HepG2 (cell line): ENCODE measurements around the gene SH2D1B. TPM values are rescaled to one million over a fixed set of nuclear protein-coding genes. Genes with fewer than 3 reads are reported as not detected.

ENCODE experiments used
- ATAC-seq: fragments of 200-7000 bp; cut with Tn5 transposase; 3 replicates; pipeline ENCODE4 v1.9.1; 2020; ENCODE audit warnings: mild to moderate bottlenecking, moderate library complexity
- BruUV-seq: library from RNA; stranded (reverse); fragments of 400-500 nt; replicated peaks from 2 replicates; lab custom pipeline; 2021; lab: Mats Ljungman, UMichigan
- CTCF ChIA-PET: fragments of 300-600 bp; formaldehyde crosslinking; extraction: SDS; loops from one replicate; lab custom pipeline; 2021; ENCODE audit warnings: low total read pairs, inconsistent platforms, low intra/inter-chr PET ratio; lab: Yijun Ruan, JAX
- POLR2A ChIA-PET: fragments of 350-600 bp; sonication (Branson Sonifier 250); formaldehyde crosslinking; loops from one replicate; lab custom pipeline; 2020; ENCODE audit warnings: antibody characterized with exemption, inconsistent platforms; lab: Yijun Ruan, JAX
- DNase-seq: peaks from one replicate; pipeline ENCODE4 v3.0.0-alpha.2; 2015; ENCODE audit warnings: low spot score
- FAIRE-seq: peaks from 3 replicates; lab custom pipeline; 2011; peaks lifted over from hg19 to GRCh38; lab: Jason Lieb, UNC
- H2AFZ ChIP-seq: one replicate; pipeline ENCODE4 v1.6.1; 2011; ENCODE audit warnings: low read length, inconsistent platforms
- H3K27ac ChIP-seq: fragments of 300-600 bp; 3 replicates; pipeline ENCODE4 v1.8.0; 2011; ENCODE audit warnings: mixed run types, mild to moderate bottlenecking, mixed read lengths, low read length, inconsistent platforms; ENCODE audit not compliant: insufficient read depth; ENCODE audit errors: extremely low read length
- H3K27me3 ChIP-seq, 2 experiments: fragments of 200-600 bp in 1 of 2; 2 replicates in 1 of 2; 3 replicates in 1 of 2; pipeline versions ENCODE4 v1.6.0 to v1.8.0; 2011; ENCODE audit warnings: low read length in 2 of 2, mild to moderate bottlenecking in 2 of 2, moderate library complexity in 2 of 2, inconsistent platforms in 1 of 2; ENCODE audit not compliant: insufficient read depth in 2 of 2, control insufficient read depth in 1 of 2
- H3K36me3 ChIP-seq, 2 experiments: fragments of 200-600 bp in 1 of 2; replicated peaks in 1 of 2; 2 replicates in 1 of 2; 3 replicates in 1 of 2; pipeline versions ENCODE4 v1.5.1 to v1.8.0; 2011; ENCODE audit warnings: low read length in 2 of 2, inconsistent platforms in 1 of 2; ENCODE audit not compliant: insufficient read depth in 2 of 2, control insufficient read depth in 1 of 2
- H3K4me1 ChIP-seq: 2 replicates; pipeline ENCODE4 v1.5.1; 2012; ENCODE audit warnings: low read length, inconsistent platforms; ENCODE audit not compliant: insufficient read depth
- H3K4me2 ChIP-seq: 2 replicates; pipeline ENCODE4 v1.6.0; 2011; ENCODE audit warnings: low read depth, low read length, inconsistent platforms
- H3K4me3 ChIP-seq, 3 experiments: fragments of 200-600 bp in 1 of 3; sonication (generic), shearing (Covaris generic) in 1 of 3; replicated peaks in 1 of 3; 2 replicates each; pipeline ENCODE4 v1.5.1; 2011 to 2016; ENCODE audit warnings: low read length in 3 of 3, inconsistent platforms in 2 of 3, low read depth in 2 of 3, mild to moderate bottlenecking in 2 of 3, control low read depth in 1 of 3, mixed read lengths in 1 of 3; ENCODE audit not compliant: insufficient read depth in 1 of 3
- H3K79me2 ChIP-seq: one replicate; pipeline ENCODE4 v1.6.1; 2011; ENCODE audit warnings: low read length, inconsistent platforms; ENCODE audit not compliant: insufficient read depth
- H3K9ac ChIP-seq: 2 replicates; pipeline ENCODE4 v1.6.0; 2011; ENCODE audit warnings: mild to moderate bottlenecking, low read depth, low read length, inconsistent platforms; ENCODE audit not compliant: insufficient read depth
- H3K9me3 ChIP-seq: 2 replicates; pipeline ENCODE4 v1.5.1; 2012; ENCODE audit warnings: mild to moderate bottlenecking, low read length
- H4K20me1 ChIP-seq: 2 replicates; pipeline ENCODE4 v1.6.0; 2011; ENCODE audit warnings: inconsistent platforms, mild to moderate bottlenecking, low read length, moderate library complexity; ENCODE audit not compliant: insufficient read depth
- CENPX ChIP-seq: sonication (generic); formaldehyde crosslinking; IDR thresholded peaks from 2 replicates; pipeline ENCODE4 v1.9.0; 2021; ENCODE audit warnings: mild to moderate bottlenecking, missing genetic modification reagents, moderate library complexity
- CHD4 ChIP-seq: fragments of 200-600 bp; sonication (generic); IDR thresholded peaks from 2 replicates; pipeline ENCODE4 v1.7.0; 2017; ENCODE audit warnings: mild to moderate bottlenecking, low read length, borderline replicate concordance
- DNMT3B ChIP-seq: conservative IDR thresholded peaks from 2 replicates; pipeline ENCODE4 v1.6.1; 2016; ENCODE audit warnings: missing biosample characterization, control low read depth
- FOXC1 ChIP-seq: sonication (generic); formaldehyde crosslinking; IDR thresholded peaks from 2 replicates; pipeline ENCODE4 v1.8.0; 2022; ENCODE audit warnings: mild to moderate bottlenecking, missing genetic modification reagents, borderline replicate concordance
- IRF1 ChIP-seq: sonication (generic); formaldehyde crosslinking; IDR thresholded peaks from 2 replicates; pipeline ENCODE4 v1.4.0; 2020; ENCODE audit warnings: low read depth, mild to moderate bottlenecking, missing genetic modification reagents
- MNT ChIP-seq: fragments of 450-650 bp; IDR thresholded peaks from 2 replicates; pipeline ENCODE4 v1.6.1; 2016
- NBN ChIP-seq: fragments of 450-650 bp; conservative IDR thresholded peaks from 2 replicates; pipeline ENCODE4 v1.6.1; 2017
- NPAS2 ChIP-seq: sonication (generic); formaldehyde crosslinking; IDR thresholded peaks from 2 replicates; pipeline ENCODE4 v1.8.0; 2022; ENCODE audit warnings: mild to moderate bottlenecking, missing genetic modification reagents, borderline replicate concordance
- SP140L ChIP-seq: sonication (generic); formaldehyde crosslinking; IDR thresholded peaks from 2 replicates; pipeline ENCODE4 v1.4.0; 2020; ENCODE audit warnings: missing genetic modification reagents, borderline replicate concordance
- TBX2 ChIP-seq: sonication (generic); formaldehyde crosslinking; IDR thresholded peaks from 2 replicates; pipeline ENCODE4 v1.5.0; 2020; ENCODE audit warnings: missing genetic modification reagents, mild to moderate bottlenecking, borderline replicate concordance
- TERF1 ChIP-seq: sonication (generic); formaldehyde crosslinking; IDR thresholded peaks from 2 replicates; pipeline ENCODE4 v1.8.0; 2022; ENCODE audit warnings: mild to moderate bottlenecking, missing genetic modification reagents, moderate library complexity
- TRIM24 ChIP-seq: sonication (generic); formaldehyde crosslinking; IDR thresholded peaks from 2 replicates; pipeline ENCODE4 v1.8.0; 2022; ENCODE audit warnings: mild to moderate bottlenecking, missing genetic modification reagents
- ZNF639 ChIP-seq: conservative IDR thresholded peaks from 2 replicates; pipeline ENCODE4 v1.6.1; 2018; ENCODE audit warnings: missing genetic modification reagents
- ZNF766 ChIP-seq: sonication (generic); formaldehyde crosslinking; IDR thresholded peaks from 2 replicates; pipeline ENCODE4 v1.5.0; 2020; ENCODE audit warnings: missing genetic modification reagents, borderline replicate concordance
- WGBS: methylation state at CpG from one replicate; pipeline ENCODE4 v1.1.6; 2017; ENCODE audit warnings: low lambda C conversion rate; 5-methylcytosine and 5-hydroxymethylcytosine counted together
- in situ Hi-C: cut with HindIII; loops from 2 replicates; pipeline ENCODE4 v1.10.0; 2017; ENCODE audit warnings: low pct_unique_long_range_greater_than_20kb; ENCODE audit not compliant: extremely low pct_ligation_motif_present
- intact Hi-C: fragments of 100-400 bp; cut with micrococcal nuclease; formaldehyde crosslinking; loops from one replicate; pipeline ENCODE4 v1.10.0; 2022; ENCODE audit not compliant: unreplicated experiment
- polyA plus RNA-seq, 8 experiments: library from polyadenylated mRNA; depleted of rRNA in 3 of 8; stranded (reverse) in 7 of 8; unstranded in 1 of 8; fragments of >200 nt; fragmentation: Illumina TruSeq in 4 of 8; extraction: Trizol in 4 of 8; gene quantifications; 2 replicates each; pipeline versions ENCODE4 v1.2.1 to v1.2.3, GENCODE V29; 2011 to 2016; ENCODE audit warnings: low read depth in 4 of 8, missing spikeins in 1 of 8, mixed read lengths in 1 of 8; ENCODE audit not compliant: insufficient read depth in 1 of 8
- total RNA-seq, 5 experiments: library from RNA; depleted of rRNA; stranded (reverse); fragments of >200 nt; fragmentation: Illumina TruSeq; extraction: Trizol; gene quantifications; 2 replicates each; pipeline ENCODE4 v1.2.3, GENCODE V29; 2016; ENCODE audit warnings: low read depth in 1 of 5

The SH2D1B gene
- total and polyA plus RNA-seq, 2 of the 13 experiments (the other 11 are each of a cell fraction or from before 2014, with no cell fraction given): not detected

GRCh38 chr1:162384601-162385279 is 27.2 kb downstream of the SH2D1B start:
- no peak overlapping the region for H3K9ac ChIP-seq
- intact Hi-C loops (no loop called here), in situ Hi-C loops (no loop called here)
- BruUV-seq: no TSS peak
- ChIA-PET CTCF (no interaction called here), POLR2A (no interaction called here)
- peaks cover 13% of the 10 kb centered on the region for H3K4me1 ChIP-seq
- no peak overlapping the region for H3K4me2 ChIP-seq
- H3K27me3 ChIP-seq: no peaks in the 10 kb centered on the region
- TF ChIP-seq IRF1 (CRISPR knock-in tag) (no peak), TERF1 (CRISPR knock-in tag) (no peak)
- no peaks in the 10 kb centered on the region for H3K9me3 ChIP-seq
- H3K79me2 ChIP-seq: no peaks in the 10 kb centered on the region
- no peaks in the 10 kb centered on the region for H4K20me1 ChIP-seq
- DNase-seq: no peak
- no peak for ATAC-seq
- WGBS: 99% methylated on average over 10 of the region's 10 CpGs
- H2AFZ ChIP-seq: no peak overlapping the region
- no peak overlapping the region for H3K4me3 ChIP-seq
- H3K36me3 ChIP-seq: peaks cover 4 to 7% of the 10 kb centered on the region in 2 experiments; a peak in 4 of 5 replicates
- no peak overlapping the region for H3K27ac ChIP-seq
- FAIRE-seq: no peak

- ATAC-seq: no peak
- Histone ChIP-seq H3K4me3 (no peak overlapping the region), H3K36me3 (peaks cover 4 to 7% of the 10 kb centered on the region in 2 experiments; a peak in 4 of 5 replicates), H2AFZ (no peak overlapping the region), H3K79me2 (no peaks in the 10 kb centered on the region), H3K4me1 (peaks cover 7% of the 10 kb centered on the region), H3K27me3 (no peaks in the 10 kb centered on the region), H3K9ac (no peak overlapping the region), H3K4me2 (no peak overlapping the region), H3K9me3 (no peaks in the 10 kb centered on the region), H3K27ac (no peak overlapping the region), H4K20me1 (no peaks in the 10 kb centered on the region)
- TF ChIP-seq ZNF766: no peak
- no peak for TF ChIP-seq NPAS2
- TF ChIP-seq SP140L (CRISPR knock-in tag): no peak
- TF ChIP-seq TBX2 (CRISPR knock-in tag): no peak
- no peak for TF ChIP-seq ZNF639
- no peak for TF ChIP-seq NBN
- no peak for TF ChIP-seq CENPX
- no peak for TF ChIP-seq DNMT3B (CRISPR knock-in tag)
- TF ChIP-seq TRIM24: no peak
- TF ChIP-seq FOXC1 (CRISPR knock-in tag): no peak
- no peak for TF ChIP-seq MNT
- TF ChIP-seq CHD4: no peak
- DNase-seq: no peak
- no TSS peak for BruUV-seq
- in situ Hi-C loops (no loop called here), intact Hi-C loops (no loop called here)
- 100% methylated on average over 4 of the region's 6 CpGs for WGBS
- no peak for FAIRE-seq
- ChIA-PET CTCF (no interaction called here), POLR2A (no interaction called here)
Observed at GRCh38 chr1:162384116-162384515, 27.8 kb downstream of the SH2D1B start.
